ENCODE results near the gene CXCR5. TPM values are rescaled to one million over a fixed set of nuclear protein-coding genes. Genes with fewer than 3 reads are reported as not detected.
A peak's percentile ranks its signal among the peaks of the same experiment; 100 is the strongest.

Gene CXCR5
- polyA plus RNA-seq, 1 donor (not counting 4 experiments of a cell fraction or from before 2014, with no cell fraction given), result not detected

- H3K9me3 ChIP-seq (ENCODE audit: control insufficient read depth, low read depth, low read length), result no peaks in the 10 kb centered on the region
- peaks cover 30% of the 10 kb centered on the region for H3K4me1 ChIP-seq (ENCODE audit: control insufficient read depth, extremely low read depth, insufficient read depth, low read length)
- H3K27ac ChIP-seq (ENCODE audit: control insufficient read depth, insufficient read depth, low read length), result no peak overlapping the region
- H3K9ac ChIP-seq (ENCODE audit: control insufficient read depth, extremely low read depth, insufficient read depth, low read length), result no peak overlapping the region
- H3K36me3 ChIP-seq (ENCODE audit: control insufficient read depth in 2 of 2, extremely low read depth in 1 of 2, insufficient read depth in 2 of 2, low read length in 2 of 2), result no peaks in the 10 kb centered on the region
- peak overlapping the region; percentile 75 for H2AFZ ChIP-seq (ENCODE audit: control insufficient read depth, low read length)
- no peaks in the 10 kb centered on the region for H3K9me1 ChIP-seq (ENCODE audit: control insufficient read depth, extremely low read depth, insufficient read depth, low read length)
- no peaks in the 10 kb centered on the region for H3K79me2 ChIP-seq (ENCODE audit: control insufficient read depth, insufficient read depth, low read length)
- FAIRE-seq (no peak), DNase-seq (ENCODE audit: low read depth, low spot score) (no peak)
- no peaks in the 10 kb centered on the region for H3K27me3 ChIP-seq (ENCODE audit: control insufficient read depth, extremely low read depth, insufficient read depth, low read length)
- no peaks in the 10 kb centered on the region for H4K20me1 ChIP-seq (ENCODE audit: control insufficient read depth, extremely low read depth, insufficient read depth, low read length)
- H3K4me2 ChIP-seq (ENCODE audit: control insufficient read depth, extremely low read depth, insufficient read depth, low read depth, low read length), result no peak overlapping the region
- H3K4me3 ChIP-seq (ENCODE audit: control insufficient read depth in 2 of 3, extremely low read depth in 1 of 3, insufficient read depth in 2 of 3, low read depth in 1 of 3, low read length in 3 of 3), result no peak overlapping the region
- dilution Hi-C loops (cut with MboI; ENCODE audit: extremely low pct_ligation_motif_present, low sequenced_read_pairs), result no loop called here
- no peak for TF ChIP-seq CTCF (optimal IDR thresholded peaks at IDR 0.05 in 1 of 3, IDR thresholded peaks at IDR 0.05 in 1 of 3, conservative IDR thresholded peaks at IDR 0.05 in 1 of 3; ENCODE audit: extremely low read depth in 1 of 3, insufficient read depth in 2 of 3, low read length in 3 of 3)
- no peak for TF ChIP-seq EZH2 (IDR thresholded peaks at IDR 0.05; ENCODE audit: low read length)
Observed at GRCh38 chr11:118939404-118939915, 55.8 kb downstream of the CXCR5 start.

GRCh38 chr11:118939953-118940598 lies 56.4 kb downstream of the CXCR5 start:
- DNase-seq (ENCODE audit: low read depth, low spot score) (no peak), FAIRE-seq (no peak)
- no peak for TF ChIP-seq CTCF (optimal IDR thresholded peaks at IDR 0.05 in 1 of 3, IDR thresholded peaks at IDR 0.05 in 1 of 3, conservative IDR thresholded peaks at IDR 0.05 in 1 of 3; ENCODE audit: extremely low read depth in 1 of 3, insufficient read depth in 2 of 3, low read length in 3 of 3)
- TF ChIP-seq EZH2 (IDR thresholded peaks at IDR 0.05; ENCODE audit: low read length), result no peak
- Histone ChIP-seq H3K9ac (ENCODE audit: control insufficient read depth, extremely low read depth, insufficient read depth, low read length) (no peak overlapping the region), H3K27ac (ENCODE audit: control insufficient read depth, insufficient read depth, low read length) (no peak overlapping the region), H3K36me3 (ENCODE audit: control insufficient read depth in 2 of 2, extremely low read depth in 1 of 2, insufficient read depth in 2 of 2, low read length in 2 of 2) (no peaks in the 10 kb centered on the region), H3K9me1 (ENCODE audit: control insufficient read depth, extremely low read depth, insufficient read depth, low read length) (no peaks in the 10 kb centered on the region), H3K27me3 (ENCODE audit: control insufficient read depth, extremely low read depth, insufficient read depth, low read length) (no peaks in the 10 kb centered on the region), H3K79me2 (ENCODE audit: control insufficient read depth, insufficient read depth, low read length) (no peaks in the 10 kb centered on the region), H3K9me3 (ENCODE audit: control insufficient read depth, low read depth, low read length) (no peaks in the 10 kb centered on the region), H4K20me1 (ENCODE audit: control insufficient read depth, extremely low read depth, insufficient read depth, low read length) (no peaks in the 10 kb centered on the region), H3K4me3 (ENCODE audit: control insufficient read depth in 2 of 3, extremely low read depth in 1 of 3, insufficient read depth in 2 of 3, low read depth in 1 of 3, low read length in 3 of 3) (no peak overlapping the region), H3K4me1 (ENCODE audit: control insufficient read depth, extremely low read depth, insufficient read depth, low read length) (peaks cover 30% of the 10 kb centered on the region), H2AFZ (ENCODE audit: control insufficient read depth, low read length) (peak overlapping the region; percentile 75), H3K4me2 (ENCODE audit: control insufficient read depth, extremely low read depth, insufficient read depth, low read depth, low read length) (peak overlapping the region; percentile 37)
- dilution Hi-C loops (cut with MboI; ENCODE audit: extremely low pct_ligation_motif_present, low sequenced_read_pairs), result no loop called here

Measured in keratinocyte (primary cell).